ENCODE measurements around the gene FAM83B.

- TF ChIP-seq CTCF (conservative IDR thresholded peaks at IDR 0.05 in 1 of 2, IDR thresholded peaks at IDR 0.05 in 1 of 2; ENCODE audit: extremely low read depth in 1 of 2, insufficient read depth in 1 of 2, low read depth in 1 of 2, low read length in 2 of 2) (no peak), EZH2 (IDR thresholded peaks at IDR 0.05; ENCODE audit: borderline replicate concordance, low read length) (no peak)
Measured at GRCh38 chr6:54929245-54929909, 82.8 kb downstream of the FAM83B start.
